Right renal cortex interstitium (tissue), 3 donors: Measurements from ENCODE around the gene GRAP2. TPM values are rescaled to one million over a fixed set of nuclear protein-coding genes. Genes with fewer than 3 reads are reported as not detected.

ENCODE experiments used
- DNase-seq, 3 donors: peaks; one replicate each; pipeline ENCODE4 v3.0.0-alpha.2; 2013; ENCODE audit warnings: low read depth in 3 of 3, low spot score in 2 of 3
- polyA plus RNA-seq, 3 donors: library from polyadenylated mRNA; unstranded; fragments of 120-200 nt; gene quantifications; one replicate each; pipeline ENCODE4 v1.2.1, GENCODE V29; 2013; ENCODE audit not compliant: insufficient read length in 3 of 3

Gene GRAP2
- polyA plus RNA-seq, 3 donors = 1.3 to 1.7 (median 1.4) TPM

- no peak for DNase-seq
Measured at GRCh38 chr22:39920134-39920743, 19.4 kb downstream of the GRAP2 start.

DNA sequence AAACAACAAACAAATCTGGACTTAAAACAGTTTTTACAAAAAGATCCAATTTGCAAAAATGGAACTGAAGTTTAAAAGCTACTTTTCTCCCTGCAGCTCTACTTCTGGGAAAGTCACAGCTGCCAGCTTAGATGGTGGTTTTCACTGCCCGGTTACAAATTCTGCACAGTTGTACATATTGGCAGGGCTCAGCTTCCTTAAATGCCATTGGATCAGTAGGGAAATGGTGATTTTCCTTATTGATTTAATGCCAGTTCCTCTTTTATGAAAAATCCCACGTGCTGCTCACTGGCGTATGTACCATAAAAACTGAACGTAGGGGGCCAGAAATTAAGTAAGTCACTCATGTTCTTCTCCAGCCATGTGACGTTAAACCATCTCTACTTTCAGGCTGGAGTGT lies 22.8 kb downstream of the GRAP2 start:
- no peak for DNase-seq

GRCh38 chr22:39924286-39924685 lies 23.4 kb downstream of the GRAP2 start:
- DNase-seq = no peak

DNA sequence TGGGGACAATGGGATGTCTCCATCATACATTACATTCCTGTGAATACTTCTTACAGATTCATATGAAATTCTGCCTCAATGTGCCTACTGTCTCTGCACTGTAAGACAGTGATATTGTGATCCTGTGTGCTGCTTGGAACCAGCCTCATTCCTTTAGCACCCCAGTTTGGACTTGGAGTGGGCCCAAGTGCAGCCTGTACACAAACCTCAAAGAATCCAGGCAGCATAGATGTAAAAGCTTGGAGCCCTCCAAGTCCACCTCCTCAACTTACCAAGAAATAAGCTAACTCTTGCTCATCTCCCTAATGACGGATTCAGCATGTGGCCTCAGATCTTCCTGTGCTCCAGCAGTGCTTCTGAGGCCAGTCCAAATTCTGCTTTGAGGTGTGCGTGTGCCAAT lies 24.4 kb downstream of the GRAP2 start:
- no peak for DNase-seq

DNA sequence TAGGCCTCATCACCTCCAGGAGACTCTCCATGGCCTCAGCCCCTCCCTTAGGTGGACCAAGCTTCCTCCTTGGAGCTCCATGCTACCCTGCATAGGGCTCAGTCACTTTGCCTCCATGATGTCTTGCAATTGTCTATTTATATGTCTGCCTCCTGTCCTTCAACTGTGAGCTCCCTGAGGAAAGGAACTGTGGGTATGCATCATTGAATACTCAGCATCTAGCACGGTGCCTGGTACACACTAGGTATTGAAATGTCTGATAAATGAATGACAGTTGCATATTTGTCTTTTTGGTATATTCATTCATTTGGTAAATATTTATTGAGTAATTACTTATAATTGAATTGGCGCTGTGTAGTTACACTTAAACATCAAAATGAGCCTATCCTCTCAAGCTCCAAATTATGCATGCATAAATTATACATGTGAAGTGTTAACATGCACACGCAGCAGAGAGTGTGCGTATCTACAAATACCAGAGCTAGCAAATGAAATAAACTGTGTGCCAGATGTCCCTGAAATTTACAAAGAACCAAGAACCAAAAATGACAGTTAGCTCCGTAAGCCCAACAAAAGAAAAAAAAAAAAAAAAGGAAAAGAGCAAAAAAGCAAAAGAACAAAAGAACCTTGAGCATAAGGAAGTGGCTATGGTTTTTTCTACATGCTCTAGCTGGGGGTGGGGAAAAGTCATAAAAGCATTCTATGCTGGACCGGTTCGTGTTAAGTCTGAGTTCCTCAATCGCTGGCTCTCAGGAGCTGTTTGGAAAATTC lies 25.2 kb downstream of the GRAP2 start:
- DNase-seq = no peak

- no peak for DNase-seq
Measured at GRCh38 chr22:39926753-39927152, 25.9 kb downstream of the GRAP2 start.

DNA sequence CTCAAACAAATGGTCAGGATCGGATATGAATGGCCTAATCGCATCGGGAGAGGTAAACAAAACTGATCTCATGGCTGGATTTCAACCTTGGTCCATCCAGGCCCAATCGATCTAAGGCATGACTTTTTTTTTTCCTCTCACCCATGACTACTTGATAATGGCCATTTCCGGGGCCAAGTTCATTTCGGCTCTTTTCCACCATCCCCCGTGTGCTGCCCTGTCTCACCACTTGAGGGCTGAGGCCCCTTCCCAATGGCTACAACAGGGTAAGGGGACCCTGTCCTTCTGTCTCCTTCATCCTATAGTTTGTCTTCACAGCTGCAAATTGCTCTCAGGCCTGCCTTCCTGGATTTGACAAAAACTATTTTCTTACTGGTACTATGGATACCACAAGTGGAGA lies 26.7 kb downstream of the GRAP2 start:
- no peak for DNase-seq

- no peak for DNase-seq
Measured at GRCh38 chr22:39928536-39929520, 27.9 kb downstream of the GRAP2 start.

DNA sequence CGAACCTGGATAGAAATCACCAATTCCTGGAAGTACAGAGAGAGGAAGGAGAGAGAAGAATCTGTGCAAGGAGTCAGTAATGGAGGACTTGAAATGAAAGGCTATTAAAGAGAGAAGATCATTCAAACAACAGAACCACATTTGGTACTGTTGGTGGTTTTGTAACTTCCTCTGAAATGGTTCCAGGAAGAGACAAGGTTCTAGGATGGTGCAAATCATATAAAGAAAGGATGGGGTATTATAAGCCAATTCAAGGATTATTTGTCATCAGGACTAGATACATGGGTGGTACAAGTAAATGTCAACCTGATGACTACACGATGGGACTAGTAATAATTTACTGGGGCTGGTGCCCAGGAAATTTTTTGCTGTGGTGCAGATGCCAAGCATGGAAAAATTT lies 30.4 kb downstream of the GRAP2 start:
- no peak for DNase-seq

GRCh38 chr22:39932166-39932565 lies 31.3 kb downstream of the GRAP2 start:
- no peak for DNase-seq

DNA sequence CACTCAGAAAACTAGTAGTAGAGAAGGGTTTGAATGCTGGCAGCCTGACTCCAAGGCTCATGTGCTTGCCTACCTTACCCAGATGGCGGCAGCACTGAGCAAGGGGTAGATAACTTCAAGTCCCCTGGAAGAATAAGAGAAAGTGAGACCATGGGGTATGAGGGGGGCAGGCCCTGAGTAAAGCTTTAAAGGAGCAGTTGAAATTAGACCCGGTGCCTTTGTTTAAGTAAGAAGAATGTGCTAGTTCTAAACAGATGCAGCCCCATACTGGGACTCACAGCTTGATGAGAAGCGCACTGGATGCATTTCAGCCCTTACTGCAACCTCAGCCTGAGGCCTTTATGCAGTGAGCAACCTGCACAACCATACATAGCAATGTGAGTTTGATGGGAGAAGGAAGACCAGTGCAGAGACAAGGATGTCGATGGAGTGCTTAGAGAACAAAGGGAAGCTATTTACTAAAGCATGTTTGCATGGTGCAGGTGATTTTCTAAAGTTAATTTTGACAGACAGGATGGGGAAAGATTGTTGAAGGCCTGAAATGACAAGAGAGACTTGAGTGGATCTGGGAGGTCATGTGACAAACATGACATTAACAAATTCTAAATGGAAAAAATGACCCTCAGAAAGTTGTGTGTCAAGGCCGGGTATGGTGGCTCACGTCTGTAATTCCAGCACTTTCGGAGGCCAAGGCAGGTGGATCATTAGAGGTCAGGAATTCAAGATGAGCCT lies 32.2 kb downstream of the GRAP2 start:
- no peak for DNase-seq

DNA sequence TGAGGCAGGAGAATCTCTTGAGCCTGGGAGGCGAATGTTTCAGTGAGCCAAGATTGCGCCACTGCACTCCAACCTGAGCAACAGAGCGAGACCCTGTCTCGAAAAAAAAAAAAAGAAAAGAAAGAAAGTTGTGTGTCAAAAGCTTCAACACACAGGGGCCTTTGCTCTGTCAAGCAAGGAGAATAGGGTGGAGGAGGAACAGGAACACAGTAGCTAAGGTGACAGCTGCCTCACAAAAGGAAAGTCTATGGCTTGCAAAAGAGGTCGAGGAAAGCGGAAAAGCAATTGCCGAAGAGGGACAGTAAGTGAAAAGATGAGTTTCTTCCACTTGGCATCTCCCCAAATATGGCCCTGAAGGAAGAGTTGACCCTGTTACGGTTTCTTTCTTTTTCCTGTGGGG lies 32.9 kb downstream of the GRAP2 start:
- no peak for DNase-seq

GRCh38 chr22:39935116-39935515 lies 34.2 kb downstream of the GRAP2 start:
- DNase-seq = no peak

- no peak for DNase-seq
Measured at GRCh38 chr22:39935612-39936011, 34.7 kb downstream of the GRAP2 start.

DNA sequence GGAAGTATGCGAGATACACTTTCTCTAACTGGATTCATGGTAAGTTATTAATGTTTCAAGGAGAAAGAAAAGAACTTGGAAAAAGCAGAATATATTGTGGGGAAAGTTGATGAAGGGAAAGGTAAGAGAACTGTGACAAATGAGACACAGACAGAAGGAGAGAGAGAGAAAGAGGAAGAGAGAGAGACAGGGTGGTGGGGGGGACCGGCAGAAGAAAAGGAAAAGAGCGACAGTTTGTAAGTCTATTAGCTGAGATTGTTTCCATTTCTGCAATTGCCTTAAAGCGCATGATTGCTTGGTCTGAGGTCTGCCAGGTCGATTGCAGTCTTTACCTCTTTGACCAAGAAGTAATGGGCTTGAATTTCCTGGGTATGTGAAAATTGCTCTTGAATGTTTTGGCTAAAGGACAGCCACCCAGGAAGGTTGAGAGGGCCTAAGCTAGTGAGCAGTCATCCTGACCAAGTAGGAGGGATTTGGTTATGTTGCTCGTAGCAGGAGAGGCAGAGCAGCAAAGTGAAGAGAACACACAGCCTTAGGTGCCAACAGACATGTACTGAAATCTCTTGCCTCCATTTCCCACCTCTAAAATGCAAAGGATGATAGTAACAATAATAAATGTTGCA lies 35.8 kb downstream of the GRAP2 start:
- DNase-seq = no peak

GRCh38 chr22:39937906-39938305 lies 37.0 kb downstream of the GRAP2 start:
- no peak for DNase-seq

DNA sequence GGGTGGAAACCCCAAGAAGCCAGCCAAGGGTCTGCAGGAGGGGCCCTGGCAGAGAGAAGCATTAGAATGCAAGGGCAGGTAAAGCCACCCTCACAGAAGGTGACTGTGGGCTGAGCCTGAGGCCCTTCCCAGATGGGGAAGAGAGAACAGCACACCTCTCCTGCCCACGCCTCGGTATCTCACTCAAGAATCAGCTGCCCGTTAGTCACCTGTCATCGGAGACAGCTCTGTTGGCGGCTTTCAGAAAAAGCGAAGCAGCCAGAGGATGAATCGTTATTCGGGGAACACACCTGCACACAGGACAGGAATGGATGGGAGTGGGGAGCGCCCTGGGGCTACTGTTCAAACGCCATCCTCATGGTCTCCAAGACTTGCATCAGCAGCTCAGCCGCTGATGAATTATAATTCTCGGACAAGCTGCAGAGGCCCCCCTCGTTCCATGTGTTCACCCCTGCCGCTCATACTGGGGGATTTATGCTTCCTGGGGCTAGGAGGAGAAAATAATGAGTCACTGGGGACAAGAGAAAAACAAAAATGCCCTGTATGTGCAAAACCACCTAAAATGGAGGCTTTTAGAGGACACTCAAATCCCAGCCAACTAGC lies 37.7 kb downstream of the GRAP2 start:
- DNase-seq = no peak

- no peak for DNase-seq
Measured at GRCh38 chr22:39939830-39940229, 38.9 kb downstream of the GRAP2 start.

DNA sequence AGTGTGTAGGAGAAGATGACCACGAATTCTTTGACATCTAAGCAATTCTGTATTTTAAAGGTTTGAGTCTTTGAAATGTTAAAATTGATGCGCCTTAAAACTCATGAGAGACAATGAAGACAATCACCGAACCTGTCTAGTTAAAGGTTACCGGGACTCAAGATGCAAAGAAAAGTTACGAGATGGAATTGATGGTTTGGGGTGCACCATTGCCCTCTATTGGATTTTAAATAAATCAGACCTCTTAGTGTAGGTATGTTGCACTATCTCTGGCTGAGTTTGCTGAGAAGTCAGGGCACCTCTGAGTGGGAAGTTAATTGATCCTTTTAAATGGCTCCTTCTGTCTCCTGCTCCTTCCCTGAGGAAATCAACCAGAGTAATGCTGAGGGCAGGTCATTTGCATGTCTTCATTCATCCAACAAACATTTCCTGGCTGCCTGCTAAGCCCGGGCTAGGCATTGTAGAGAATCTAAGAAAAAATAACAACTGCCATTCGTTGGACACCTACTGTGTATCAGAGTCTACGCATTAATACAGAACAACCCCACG lies 39.9 kb downstream of the GRAP2 start:
- no peak for DNase-seq

DNA sequence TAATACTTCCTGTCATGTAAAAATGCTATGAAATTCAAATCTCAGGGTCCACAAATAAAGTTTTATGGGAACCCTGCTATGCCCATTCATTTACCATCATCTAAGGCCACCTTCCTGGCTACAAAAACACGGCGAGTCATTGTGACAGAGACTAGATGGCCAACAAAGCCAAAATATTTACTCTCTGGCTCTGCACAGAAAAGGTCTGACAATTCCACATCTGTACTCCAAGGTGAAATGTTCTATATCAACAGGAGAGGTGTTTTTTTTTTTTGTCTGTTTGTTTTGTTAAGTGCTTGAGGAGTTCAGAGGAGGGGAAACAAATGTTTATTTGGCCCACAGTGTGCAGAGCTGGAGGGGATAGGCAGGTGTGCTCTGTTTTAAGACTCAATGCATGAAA lies 40.7 kb downstream of the GRAP2 start:
- DNase-seq = no peak
